Iris pigment epithelial cell (primary cell): ENCODE data around the gene TSPAN9.

Experiments used
- DNase-seq: peaks from one replicate; pipeline ENCODE4 v3.0.0-alpha.2; 2011; ENCODE audit warnings: low read depth

The TSPAN9 gene

DNA sequence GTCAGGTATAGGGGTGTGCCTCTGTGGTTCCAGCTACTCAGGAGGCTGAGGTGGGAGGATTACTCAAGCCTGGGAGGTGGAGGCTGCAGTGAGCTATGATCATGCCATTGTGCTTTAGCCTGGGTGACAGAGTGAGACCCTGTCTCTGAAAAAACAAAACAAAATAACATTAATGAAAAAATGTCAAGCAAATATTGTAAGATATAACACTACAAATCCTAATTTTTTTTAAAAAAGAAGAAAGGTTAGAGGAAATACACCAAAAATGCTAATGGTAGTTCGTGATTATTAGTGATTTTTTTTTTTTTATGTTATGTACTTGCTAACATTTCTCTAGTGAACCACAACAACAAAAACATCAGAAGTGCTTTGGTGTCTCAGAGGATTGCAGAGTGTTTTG is 47.7 kb downstream of the TSPAN9 start:
- DNase-seq = no peak

DNA sequence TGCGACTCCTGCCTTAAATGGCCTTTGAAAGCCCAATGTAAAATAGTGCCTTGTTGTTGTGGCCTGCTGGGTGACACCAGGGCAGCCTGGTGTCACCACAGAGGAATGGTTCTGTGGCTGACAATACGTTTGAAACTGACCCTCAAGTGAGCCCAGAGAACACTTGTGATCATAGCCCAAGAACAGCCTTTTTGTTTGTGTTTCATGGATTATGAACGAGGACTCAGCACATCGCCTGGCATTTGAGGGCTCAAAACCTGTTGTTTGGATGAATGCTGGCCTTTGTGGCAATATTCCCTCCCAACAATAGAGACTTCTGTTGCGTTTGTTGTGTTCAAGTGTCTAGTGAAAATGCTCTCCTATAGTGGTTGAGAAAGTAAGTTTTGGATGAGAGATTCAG is 48.5 kb downstream of the TSPAN9 start:
- no peak for DNase-seq

DNA sequence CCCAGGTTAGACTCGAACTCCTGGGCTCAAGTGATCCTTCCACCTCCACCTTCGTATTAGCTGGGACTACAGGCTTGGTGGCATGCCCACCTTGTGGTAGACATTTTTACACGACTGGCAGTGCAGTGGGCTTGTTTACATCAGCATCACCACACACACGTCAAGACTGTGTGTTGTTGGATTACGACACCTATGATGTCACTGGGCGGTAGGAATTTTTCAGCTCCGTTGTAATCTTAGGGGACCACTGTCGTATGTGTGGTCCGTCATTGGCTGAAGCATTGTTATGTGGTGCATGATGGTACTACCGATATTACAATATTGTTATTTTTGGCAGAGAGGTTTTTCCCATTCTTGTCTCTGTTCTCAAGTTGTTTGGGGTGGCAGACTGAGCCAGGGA is 50.7 kb downstream of the TSPAN9 start:
- DNase-seq = peak; percentile 53

DNA sequence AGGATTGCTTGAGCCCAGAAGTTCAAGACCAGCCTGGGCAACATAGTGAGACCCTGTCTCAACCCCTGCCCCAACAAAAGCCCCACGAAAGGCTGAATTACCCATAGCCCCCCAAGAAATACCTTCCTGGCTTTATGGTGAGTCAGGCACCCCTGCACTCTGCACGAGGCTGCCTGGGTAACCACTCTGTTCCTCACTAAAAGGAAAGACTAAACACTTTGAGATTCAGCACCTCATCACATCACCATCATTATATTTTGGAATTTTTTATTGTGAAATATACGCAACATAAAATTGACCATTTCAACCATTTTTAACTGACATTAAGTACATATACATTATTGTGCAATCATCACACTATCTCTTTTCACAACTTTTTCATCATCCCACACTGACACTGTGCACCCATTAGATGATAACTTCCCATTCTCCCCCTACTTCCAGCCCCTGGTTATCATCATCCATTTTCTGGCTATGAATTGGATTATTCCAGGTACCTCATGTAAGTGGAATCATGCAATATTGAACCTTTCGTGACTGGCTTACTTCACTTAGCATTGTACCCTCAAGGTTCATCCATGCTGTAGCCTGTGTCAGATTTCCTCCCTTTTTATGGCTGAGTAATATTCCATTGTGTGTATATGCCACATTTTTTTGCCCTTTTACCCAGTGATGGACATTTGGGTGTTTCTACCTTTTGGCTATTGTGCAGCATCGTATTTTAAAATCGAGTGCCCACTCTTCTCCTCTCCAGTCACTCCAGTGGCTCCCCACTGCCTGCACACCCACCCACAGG is 51.5 kb downstream of the TSPAN9 start:
- no peak for DNase-seq

DNA sequence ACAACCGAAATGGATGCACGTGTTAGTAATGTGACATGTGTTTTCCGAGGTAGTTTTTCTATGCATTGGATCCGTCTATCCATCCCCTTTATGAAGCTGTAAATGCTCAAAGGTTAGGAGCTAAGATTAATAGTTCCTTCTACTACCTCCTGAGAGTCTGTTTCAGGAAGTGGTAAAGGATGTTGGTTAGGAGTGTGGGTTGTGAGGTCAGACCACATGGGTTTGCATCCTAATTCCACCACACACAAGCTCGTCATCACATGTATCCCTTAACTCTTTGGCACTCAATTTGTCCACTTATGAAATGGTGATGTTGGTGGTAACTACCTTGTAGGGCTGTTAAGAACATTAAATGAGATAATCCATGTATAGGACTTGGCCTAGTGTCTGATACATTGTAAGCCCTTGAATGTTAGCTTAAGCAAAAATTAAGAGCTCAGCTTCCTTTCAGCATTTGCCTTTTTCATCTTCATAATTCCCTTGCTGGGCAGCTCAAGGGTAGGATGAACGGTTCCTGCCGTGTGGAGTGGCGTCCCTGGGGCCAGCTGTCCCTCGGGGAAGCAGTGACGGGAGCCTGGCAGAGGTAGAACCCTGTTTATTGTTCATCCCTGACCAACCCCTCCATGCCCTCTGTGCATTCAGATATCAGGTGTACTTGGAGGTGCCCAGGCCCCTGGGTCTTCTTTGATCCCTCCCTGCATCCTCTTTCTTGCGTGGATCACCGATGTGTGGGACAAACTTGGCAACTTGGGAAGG is 52.3 kb downstream of the TSPAN9 start:
- DNase-seq = peak; percentile 92

DNA sequence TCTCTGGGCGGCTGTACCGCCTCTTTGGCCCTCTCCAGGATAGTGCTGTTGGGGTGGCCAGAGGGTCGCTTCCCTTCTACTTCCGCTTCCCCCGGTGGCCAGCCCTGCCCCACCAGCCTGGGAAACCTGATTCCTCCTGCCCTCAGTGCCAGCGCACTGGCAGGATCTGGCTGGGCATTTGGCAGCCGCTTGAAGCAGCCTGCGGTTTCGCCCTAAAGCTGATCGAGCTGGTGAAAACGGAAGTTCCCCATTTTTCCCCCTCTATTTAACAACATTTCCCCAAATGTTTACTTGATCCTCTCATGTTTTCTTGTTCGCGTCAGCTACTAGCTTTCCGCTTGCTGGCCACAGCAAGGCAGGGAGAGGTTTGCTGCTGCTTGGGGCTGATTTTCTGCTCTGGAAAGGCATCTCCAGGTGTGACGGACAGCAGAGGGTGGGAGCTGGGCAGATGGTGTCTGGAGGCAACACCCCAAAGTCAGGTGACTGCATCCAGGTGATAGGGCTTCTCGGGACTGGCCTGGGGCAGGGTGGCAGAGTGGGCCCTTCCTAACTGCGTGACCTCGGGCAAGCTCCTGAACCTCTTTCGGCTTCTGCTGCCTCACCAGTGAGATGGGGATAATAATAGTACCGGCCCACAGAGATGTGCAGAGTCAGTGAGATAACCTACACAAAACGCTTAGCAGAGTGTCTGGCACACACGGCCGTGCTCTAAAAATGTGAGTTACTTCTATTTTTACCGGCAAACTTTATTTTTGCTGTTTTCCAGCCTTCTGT is 53.1 kb downstream of the TSPAN9 start:
- DNase-seq = no peak

DNA sequence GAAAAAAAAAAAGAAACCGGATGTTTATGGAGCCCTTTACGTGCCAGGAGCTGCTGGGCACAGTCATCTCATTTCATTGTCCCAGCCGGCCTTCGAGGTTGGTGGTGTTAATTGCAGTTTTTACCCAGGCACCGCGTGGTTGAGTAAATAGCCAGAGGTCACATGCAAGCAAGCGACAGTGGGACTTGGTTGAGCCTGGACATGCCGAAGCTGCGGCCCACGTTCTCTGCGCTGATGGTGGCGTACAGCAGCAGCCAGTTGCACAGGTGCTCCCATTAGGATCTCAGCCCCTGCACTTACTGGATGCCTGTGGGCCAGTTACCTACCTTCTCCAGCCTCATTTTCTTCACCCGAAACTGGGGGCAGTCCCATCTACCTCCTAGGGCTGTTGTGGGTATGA is 54.0 kb downstream of the TSPAN9 start:
- DNase-seq = no peak

DNA sequence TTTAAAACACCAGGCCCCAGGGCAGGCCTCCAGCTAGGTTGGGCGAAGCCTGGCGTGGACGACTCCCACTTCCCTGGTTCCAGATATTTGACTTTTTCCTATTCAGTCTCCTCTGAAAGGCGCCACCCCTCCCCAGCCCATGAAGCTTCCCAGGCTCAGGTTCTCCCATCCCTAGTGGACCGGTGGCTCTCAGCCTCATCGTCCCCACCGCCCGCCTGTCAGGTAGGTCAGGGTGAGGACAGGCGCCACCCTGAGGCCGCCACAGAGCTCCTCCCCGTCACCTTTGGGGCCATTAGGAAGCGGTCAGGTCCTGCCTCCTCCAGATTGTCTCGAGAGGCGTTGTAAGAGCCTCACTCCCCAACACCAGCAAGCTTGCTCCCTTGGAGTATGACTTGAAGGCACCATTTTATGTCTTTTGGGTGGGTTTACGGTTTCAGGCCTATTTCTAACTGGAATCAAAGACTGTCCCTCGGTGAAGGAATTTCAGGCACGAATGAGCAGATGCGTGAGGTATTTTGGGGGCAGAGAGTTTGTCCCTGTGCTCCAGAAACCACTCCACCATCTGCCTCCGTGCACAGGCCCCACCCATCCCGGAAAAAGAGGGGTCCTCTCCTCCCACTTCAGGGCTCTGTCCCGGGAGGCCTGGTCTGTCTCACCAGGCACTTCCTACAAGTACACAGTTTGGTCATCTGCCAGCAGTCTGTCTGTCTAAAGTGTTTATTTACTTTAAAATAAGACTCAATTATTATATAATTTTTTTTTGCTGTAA is 55.6 kb downstream of the TSPAN9 start:
- DNase-seq = peak; percentile 61

DNA sequence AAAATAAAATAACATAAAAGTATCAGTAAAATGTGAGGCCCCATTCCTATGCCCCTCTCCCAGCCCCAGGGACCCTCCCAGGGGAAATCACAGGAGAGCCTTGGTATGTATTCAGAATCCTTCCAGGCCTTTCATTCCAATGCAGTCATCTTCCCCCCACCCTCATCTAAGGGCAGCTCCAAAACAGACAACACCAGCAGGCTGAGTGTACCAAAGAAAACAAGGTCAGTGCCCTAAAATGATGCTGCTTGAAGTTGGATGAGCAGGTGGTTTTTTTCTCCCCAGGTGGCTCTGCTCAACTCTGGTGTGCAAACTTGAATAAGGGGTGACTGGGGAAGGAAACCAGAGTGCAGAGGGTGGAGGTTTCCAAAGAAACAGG is 56.2 kb downstream of the TSPAN9 start:
- no peak for DNase-seq

DNA sequence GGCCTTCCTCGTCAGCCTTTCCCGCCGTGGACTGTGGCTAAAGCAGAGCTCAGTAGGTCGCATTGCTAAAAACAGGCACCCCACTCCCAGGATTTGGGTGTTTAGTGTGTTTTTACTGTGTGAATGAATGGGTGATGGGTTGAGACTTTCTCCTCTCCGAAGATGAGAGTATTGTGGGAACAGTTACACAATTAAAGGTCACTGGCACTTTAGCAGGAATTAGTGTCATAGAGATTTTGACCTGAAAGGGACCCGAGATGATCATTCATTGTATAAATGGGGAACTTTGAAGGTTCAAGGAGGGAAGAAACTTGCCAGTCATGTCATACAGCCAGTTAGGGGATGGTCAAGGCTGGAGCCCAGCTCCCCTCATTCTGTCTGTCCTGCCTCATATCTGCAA is 56.9 kb downstream of the TSPAN9 start:
- DNase-seq = no peak

DNA sequence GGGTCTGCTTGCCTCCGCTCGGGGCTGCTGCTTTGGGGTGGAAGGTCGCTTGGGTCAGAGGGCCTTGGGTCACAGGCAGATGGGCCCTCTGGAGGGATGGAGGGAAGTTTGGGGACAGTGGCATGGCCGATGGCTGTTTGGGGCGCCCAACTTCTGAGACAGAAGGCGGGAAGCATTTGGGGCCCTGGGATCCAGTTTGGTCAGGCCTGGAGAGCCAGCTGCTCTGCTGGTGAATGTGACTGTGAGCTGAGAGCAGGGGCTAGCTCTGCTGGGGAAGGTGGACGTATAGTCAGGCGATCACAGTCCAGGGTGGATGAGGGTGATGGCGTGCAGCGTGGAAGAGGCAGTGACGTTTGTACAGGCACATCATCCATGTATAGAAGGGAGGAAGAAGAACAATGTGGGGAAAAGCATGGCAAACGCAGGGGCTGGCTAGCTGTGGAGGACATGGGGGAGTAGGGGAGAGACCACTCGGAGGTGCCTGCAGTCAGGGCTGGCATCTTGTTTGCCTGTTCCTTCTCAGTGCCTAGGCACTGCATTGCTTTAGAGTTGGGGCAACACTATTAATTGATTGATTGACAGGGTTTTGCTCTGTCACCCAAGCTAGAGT is 57.5 kb downstream of the TSPAN9 start:
- no peak for DNase-seq

DNA sequence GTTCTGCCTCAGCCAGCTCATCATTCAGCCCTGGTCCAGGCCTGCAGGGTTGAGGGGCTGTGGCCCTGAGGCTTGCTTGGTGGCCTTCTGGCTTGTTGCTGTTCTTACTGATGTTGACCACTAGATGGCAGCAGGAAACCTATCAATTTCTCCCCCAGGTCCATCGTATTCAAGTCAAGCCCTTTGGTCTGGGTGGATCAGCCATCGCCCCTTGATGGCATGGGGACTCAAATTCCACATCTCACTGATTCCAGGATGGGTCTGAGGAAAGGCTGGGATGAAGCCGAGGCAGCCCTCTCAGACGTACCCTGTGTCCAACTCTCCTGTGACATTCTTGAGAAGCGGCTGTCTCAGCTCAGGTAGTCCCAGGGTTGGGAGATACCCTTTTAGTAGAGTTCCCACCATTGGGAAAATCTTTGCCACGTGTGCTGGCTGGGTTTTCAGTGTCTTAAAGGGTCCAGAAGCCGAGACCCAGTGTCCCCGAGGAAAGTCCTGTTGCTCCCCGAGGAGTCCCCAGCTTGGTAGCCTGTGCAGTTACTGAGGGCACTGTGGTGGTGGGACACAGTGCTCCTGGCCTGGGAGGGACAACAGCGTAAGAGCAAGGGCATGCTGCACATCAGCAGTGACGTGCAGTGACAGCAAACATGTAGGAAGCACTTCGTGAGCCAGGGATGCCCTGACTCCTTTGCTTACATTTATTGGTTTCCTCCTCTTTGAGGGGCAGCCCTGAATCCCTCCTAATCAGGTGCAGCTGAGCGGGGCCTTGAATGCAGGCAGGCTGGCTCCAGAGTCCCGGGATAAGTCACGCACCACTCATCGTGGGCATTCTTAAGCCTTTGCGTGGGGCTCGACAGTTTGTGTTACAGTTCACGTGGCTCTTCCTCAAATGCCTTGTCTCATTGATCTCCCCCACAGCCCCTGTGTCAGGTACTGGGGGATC is 58.6 kb downstream of the TSPAN9 start:
- peak; percentile 69 for DNase-seq

DNA sequence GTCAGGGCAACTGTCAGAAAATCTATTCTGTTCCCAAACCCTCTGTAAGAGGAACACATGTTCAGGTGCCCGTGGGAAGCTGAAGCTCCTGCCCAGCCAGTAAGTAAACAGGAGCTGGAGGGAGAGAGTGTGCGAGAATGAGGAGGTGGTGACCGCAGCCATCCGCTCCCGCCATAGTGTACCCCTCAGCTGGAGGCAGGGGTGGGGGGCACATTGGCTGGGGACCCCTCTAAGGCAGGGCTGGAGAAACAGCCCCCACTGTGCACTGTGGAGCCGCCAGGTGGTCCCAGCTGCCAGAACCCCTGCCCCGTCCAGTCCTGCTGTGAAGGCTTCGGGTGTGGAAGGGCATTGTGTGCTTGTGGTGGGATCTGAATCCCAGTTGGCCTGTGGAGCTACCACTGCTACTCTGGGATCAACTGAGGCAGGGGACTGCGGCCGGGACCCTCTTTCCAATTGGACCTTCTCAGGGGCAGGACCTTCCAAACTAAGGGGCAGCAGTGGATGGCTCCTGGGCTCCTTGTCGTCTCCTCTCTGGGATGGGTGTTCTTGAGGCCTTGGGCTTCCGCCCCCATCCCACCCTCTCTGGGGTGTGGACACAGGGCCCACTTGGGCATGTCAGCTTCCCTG is 59.6 kb downstream of the TSPAN9 start:
- DNase-seq = no peak

DNA sequence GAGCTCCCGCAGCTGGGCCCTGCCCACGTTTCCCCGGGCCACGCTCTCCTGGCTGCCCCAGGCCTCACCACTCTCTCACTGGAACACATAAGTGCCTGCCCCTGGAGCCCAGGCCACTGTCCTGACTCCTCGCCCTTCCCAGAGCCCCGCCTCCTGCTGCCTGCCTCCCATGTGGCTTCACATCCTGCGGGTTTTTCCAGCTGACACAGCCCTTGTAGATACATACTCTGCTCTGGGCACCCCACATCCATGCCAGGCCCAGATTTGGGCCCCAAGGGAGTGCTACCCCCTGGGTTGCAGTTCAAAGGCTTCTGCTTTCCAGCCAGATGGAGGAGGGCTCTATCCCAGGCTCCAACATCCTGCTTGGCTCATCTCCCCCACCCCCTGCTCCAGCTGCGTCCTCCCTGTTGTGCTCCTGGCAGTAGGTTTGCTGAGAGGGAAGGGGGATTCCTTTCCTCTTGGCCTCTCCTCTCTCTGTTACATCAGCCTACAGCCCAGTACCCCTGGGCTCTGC is 60.1 kb downstream of the TSPAN9 start:
- DNase-seq = no peak

DNA sequence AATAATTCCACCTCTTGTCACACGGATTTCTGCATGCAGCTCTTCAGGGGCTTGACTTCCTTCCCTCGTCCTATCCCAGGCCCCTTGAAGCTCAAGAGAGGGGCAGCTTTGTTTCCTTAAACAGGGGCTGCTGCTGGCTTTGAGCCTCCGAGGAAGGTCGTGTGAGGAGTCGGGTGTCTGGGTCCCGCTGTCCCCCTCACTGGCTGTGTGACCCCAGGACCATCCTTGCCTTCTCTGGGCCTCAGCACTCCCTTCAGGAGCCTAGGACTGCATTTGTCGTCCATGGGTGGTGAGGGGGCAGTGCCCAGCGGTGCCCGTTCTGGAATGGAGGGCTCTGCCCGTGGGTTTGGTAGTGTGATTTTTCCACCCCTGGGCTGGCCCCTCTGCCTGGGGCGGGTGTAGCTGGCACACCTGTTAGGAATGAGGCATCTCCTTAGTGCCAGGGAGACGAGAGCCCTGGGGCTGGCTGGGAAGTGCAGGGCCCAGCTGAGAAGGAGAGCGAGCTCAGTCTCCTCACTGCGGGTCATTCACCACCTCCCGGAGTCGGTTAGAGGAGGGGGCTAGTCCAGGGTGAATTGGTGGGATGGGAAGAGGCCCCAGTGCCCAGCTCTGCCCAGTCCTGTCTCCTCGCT is 60.8 kb downstream of the TSPAN9 start:
- no peak for DNase-seq

DNA sequence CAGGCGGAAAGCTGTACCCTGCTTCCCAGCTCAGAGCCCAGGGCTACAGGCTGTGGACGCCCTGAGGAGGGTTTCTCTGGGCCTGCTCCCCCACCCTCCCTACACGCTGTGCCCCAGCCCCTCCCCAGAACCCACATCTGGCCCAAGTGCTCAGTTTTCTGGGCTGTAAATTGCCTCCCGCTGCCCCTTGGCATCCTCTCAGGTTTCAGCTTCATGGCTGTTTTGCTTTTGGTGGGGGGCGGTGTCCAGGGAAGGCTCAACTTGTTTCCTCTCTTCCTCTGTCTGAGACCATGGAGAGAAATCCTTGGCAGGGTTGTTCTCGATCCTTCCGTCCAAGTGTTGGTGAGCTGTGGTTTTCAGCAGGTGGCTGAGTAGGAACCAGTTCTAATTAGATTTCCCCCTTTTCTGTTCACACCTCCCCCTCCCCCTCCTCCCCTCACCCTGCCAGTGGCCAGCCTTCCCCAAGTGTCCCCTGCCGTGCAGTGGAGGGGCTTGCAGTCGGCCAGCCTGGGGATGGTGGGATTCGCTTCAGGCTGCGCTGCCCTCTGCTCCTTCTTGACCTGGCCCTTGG is 61.8 kb downstream of the TSPAN9 start:
- DNase-seq = no peak

DNA sequence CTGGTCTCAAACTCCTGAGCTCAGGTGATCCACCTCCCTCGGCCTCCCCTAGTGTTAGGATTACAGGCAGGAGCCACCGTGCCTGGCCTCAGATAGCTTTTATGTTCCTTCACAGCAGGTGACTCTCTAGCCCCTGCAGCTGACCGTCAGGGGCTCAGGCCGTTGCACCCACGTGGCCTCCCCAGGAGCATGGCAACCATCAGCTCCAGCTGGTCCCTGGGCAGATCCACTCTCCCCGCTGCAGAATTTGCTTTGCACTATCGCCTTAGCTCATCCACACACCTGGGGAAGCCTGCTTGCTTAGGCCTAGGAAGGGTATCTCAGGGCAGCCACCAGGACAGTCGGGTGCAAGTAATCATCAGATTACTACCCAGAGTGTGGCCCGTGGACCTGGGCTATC is 62.6 kb downstream of the TSPAN9 start:
- no peak for DNase-seq

DNA sequence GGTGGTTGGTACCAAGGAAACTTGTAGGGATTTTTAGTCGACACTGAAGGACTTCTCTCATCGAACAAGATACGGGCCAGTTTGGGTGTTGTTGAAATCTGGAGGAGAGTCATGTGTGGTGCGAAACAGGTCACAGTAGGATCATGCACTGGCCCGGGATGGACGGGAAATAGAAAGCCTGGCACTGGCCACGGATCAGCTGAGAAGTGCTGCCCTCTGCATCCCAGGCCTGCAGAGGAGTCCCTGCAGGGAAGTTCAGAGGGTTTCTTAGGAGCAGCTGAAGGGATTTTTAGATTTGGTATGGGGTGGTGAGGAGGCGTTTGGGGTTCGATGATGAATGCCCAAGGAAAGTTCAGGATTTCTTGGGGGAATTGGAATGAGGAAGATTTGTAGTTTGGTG is 63.1 kb downstream of the TSPAN9 start:
- no peak for DNase-seq
